GM18861 (cell line): Measurements from ENCODE around the gene THEMIS.
"Not testable (repeated sequence)": the region's sequence is repeated elsewhere in the genome, so short reads cannot be mapped to it uniquely, and the experiment has no call there.

Experiments
- ATAC-seq: cut with Tn5 transposase; IDR thresholded peaks from one replicate; pipeline ENCODE4 v1.9.1; 2021; ENCODE audit not compliant: unreplicated experiment

The THEMIS gene

GRCh38 chr6:127812985-127813698 is 87.7 kb downstream of the THEMIS start:
- ATAC-seq: no peak

- no peak for ATAC-seq
These were observed 88.8 kb downstream of the THEMIS start for GRCh38 chr6:127811900-127812570.

GRCh38 chr6:127807806-127808517 is 92.9 kb downstream of the THEMIS start:
- no peak for ATAC-seq

GRCh38 chr6:127796713-127797112 is 104.1 kb downstream of the THEMIS start:
- no peak for ATAC-seq

- ATAC-seq: no peak
These were observed 106.5 kb downstream of the THEMIS start for GRCh38 chr6:127794405-127794804.

- no peak for ATAC-seq
These were observed 107.5 kb downstream of the THEMIS start for GRCh38 chr6:127793396-127793795.

- ATAC-seq: no peak
These were observed 108.2 kb downstream of the THEMIS start for GRCh38 chr6:127792616-127793015.

GRCh38 chr6:127791779-127792528 is 108.9 kb downstream of the THEMIS start:
- no peak for ATAC-seq

- ATAC-seq: no peak
These were observed 110.3 kb downstream of the THEMIS start for GRCh38 chr6:127790571-127790970.

- no peak for ATAC-seq
These were observed 114.7 kb downstream of the THEMIS start for GRCh38 chr6:127786109-127786508.

GRCh38 chr6:127784468-127784867 is 116.4 kb downstream of the THEMIS start:
- no peak for ATAC-seq

- not testable (repeated sequence) for ATAC-seq
These were observed 119.1 kb downstream of the THEMIS start for GRCh38 chr6:127781636-127782272.

GRCh38 chr6:127776320-127776719 is 124.5 kb downstream of the THEMIS start:
- ATAC-seq: no peak

GRCh38 chr6:127775371-127775770 is 125.5 kb downstream of the THEMIS start:
- ATAC-seq: no peak

- ATAC-seq: no peak
These were observed 132.1 kb downstream of the THEMIS start for GRCh38 chr6:127768745-127769144.

- ATAC-seq: no peak
These were observed 132.6 kb downstream of the THEMIS start for GRCh38 chr6:127768223-127768622.

- ATAC-seq: no peak
These were observed 134.9 kb downstream of the THEMIS start for GRCh38 chr6:127765949-127766348.

- no peak for ATAC-seq
These were observed 138.6 kb downstream of the THEMIS start for GRCh38 chr6:127762284-127762683.

GRCh38 chr6:127761084-127761483 is 139.8 kb downstream of the THEMIS start:
- ATAC-seq: no peak

GRCh38 chr6:127749095-127749494 is 151.8 kb downstream of the THEMIS start:
- ATAC-seq: no peak

GRCh38 chr6:127748290-127748689 is 152.6 kb downstream of the THEMIS start:
- ATAC-seq: peak; percentile 64
